ENCODE results near the gene EIF4E3.

- TF ChIP-seq POLR2A (IDR thresholded peaks at IDR 0.05) = no peak
- TF ChIP-seq CTCF (IDR thresholded peaks at IDR 0.05) = no peak
Measured at GRCh38 chr3:71726146-71726545, 944 bp upstream of the EIF4E3 start.

Measured in uterus (tissue), 2 donors.